K562 (cell line): ENCODE data around the gene APOBEC3A. TPM values are rescaled to one million over a fixed set of nuclear protein-coding genes. Genes with fewer than 3 reads are reported as not detected.

ENCODE experiments used
- ATAC-seq: fragments of 200-7000 bp; cut with Tn5 transposase; 3 replicates; pipeline ENCODE4 v1.9.1; 2020; ENCODE audit warnings: moderate library complexity
- BruUV-seq: library from RNA; stranded (reverse); fragments of 400-500 nt; replicated peaks from 2 replicates; lab custom pipeline; 2021; lab: Mats Ljungman, UMichigan
- CTCF ChIA-PET: fragments of 300-600 bp; formaldehyde crosslinking; extraction: SDS; loops from one replicate; lab custom pipeline; 2021; ENCODE audit warnings: low intra/inter-chr PET ratio; lab: Yijun Ruan, JAX
- POLR2A ChIA-PET: fragments of 300-600, 350-650 bp; sonication (Branson Sonifier 250); formaldehyde crosslinking; extraction: SDS; loops from one replicate; lab custom pipeline; 2021; ENCODE audit warnings: antibody characterized with exemption, inconsistent platforms; lab: Yijun Ruan, JAX
- DNase-seq, 4 experiments: peaks; one replicate each; pipeline versions ENCODE4 v3.0.0 to v3.0.0-alpha.2; 2011 to 2018; ENCODE audit warnings: low spot score in 3 of 4, mixed read lengths in 3 of 4; ENCODE audit errors: extremely low read depth in 1 of 4
- FAIRE-seq: peaks from 2 replicates; lab custom pipeline; 2011; peaks lifted over from hg19 to GRCh38; lab: Jason Lieb, UNC
- H2AFZ ChIP-seq: 2 replicates; pipeline ENCODE4 v1.6.0; 2011; ENCODE audit warnings: low read depth, low read length, control low read depth, inconsistent platforms
- H3K27ac ChIP-seq: fragments of 200-600 bp; 3 replicates; pipeline ENCODE4 v1.8.0; 2011; ENCODE audit warnings: low read depth, mild to moderate bottlenecking, control low read depth, inconsistent platforms, low read length, moderate library complexity, mixed read lengths; ENCODE audit errors: extremely low read depth
- H3K27me3 ChIP-seq, 2 experiments: fragments of 300-600 bp in 1 of 2; 2 replicates in 1 of 2; 3 replicates in 1 of 2; pipeline versions ENCODE4 v1.6.0 to v1.8.0; 2011; ENCODE audit warnings: inconsistent platforms in 2 of 2, low read length in 2 of 2, mild to moderate bottlenecking in 1 of 2, mixed read lengths in 1 of 2, moderate library complexity in 1 of 2; ENCODE audit not compliant: control insufficient read depth in 2 of 2, insufficient read depth in 2 of 2
- H3K36me3 ChIP-seq: fragments of 300-600 bp; 3 replicates; pipeline ENCODE4 v1.8.0; 2011; ENCODE audit warnings: mild to moderate bottlenecking, low read length, inconsistent platforms; ENCODE audit not compliant: control insufficient read depth, insufficient read depth
- H3K4me1 ChIP-seq, 2 experiments: fragments of 200-600 bp in 1 of 2; replicated peaks in 1 of 2; 2 replicates in 1 of 2; 3 replicates in 1 of 2; pipeline versions ENCODE4 v1.5.1 to v1.8.0; 2011; ENCODE audit warnings: inconsistent platforms in 2 of 2, low read length in 2 of 2, mild to moderate bottlenecking in 1 of 2, mixed read lengths in 1 of 2, moderate library complexity in 1 of 2; ENCODE audit not compliant: control insufficient read depth in 2 of 2, insufficient read depth in 2 of 2
- H3K4me2 ChIP-seq: 2 replicates; pipeline ENCODE4 v1.6.1; 2011; ENCODE audit warnings: low read length, control low read depth, inconsistent platforms, mixed read lengths; ENCODE audit not compliant: insufficient read depth
- H3K4me3 ChIP-seq: fragments of 200-600 bp; sonication (generic), shearing (Covaris generic); 2 replicates; pipeline ENCODE4 v1.5.1; 2016; ENCODE audit warnings: control low read depth, inconsistent platforms
- H3K79me2 ChIP-seq: fragments of 200-600 bp; 3 replicates; pipeline ENCODE4 v1.8.0; 2011; ENCODE audit warnings: low read length, inconsistent platforms; ENCODE audit not compliant: control insufficient read depth, insufficient read depth
- H3K9ac ChIP-seq, 2 experiments: 2 replicates each; pipeline versions ENCODE4 v1.6.0 to v1.6.1; 2011; ENCODE audit warnings: low read depth in 2 of 2, low read length in 2 of 2, control low read depth in 1 of 2, inconsistent platforms in 1 of 2, mild to moderate bottlenecking in 1 of 2, mixed read lengths in 1 of 2; ENCODE audit not compliant: insufficient read depth in 1 of 2
- H3K9me1 ChIP-seq: one replicate; pipeline ENCODE4 v1.6.0; 2011; ENCODE audit warnings: inconsistent platforms, mild to moderate bottlenecking, low read length, moderate library complexity; ENCODE audit not compliant: control insufficient read depth, insufficient read depth
- H3K9me3 ChIP-seq: replicated peaks from 2 replicates; pipeline ENCODE4 v1.5.1; 2011; ENCODE audit warnings: low read depth, low read length, inconsistent platforms; ENCODE audit not compliant: control insufficient read depth, insufficient read depth
- H4K20me1 ChIP-seq: replicated peaks from 2 replicates; pipeline ENCODE4 v1.6.1; 2011; ENCODE audit warnings: low read length, inconsistent platforms, mixed read lengths; ENCODE audit not compliant: control insufficient read depth, insufficient read depth
- ELF2 ChIP-seq: fragments of 250-450 bp; sonication (Bioruptor Pico); IDR thresholded peaks from 2 replicates; pipeline ENCODE4 v1.5.0; 2021; ENCODE audit warnings: mild to moderate bottlenecking
- EP300 ChIP-seq: IDR thresholded peaks from 2 replicates; pipeline ENCODE4 v1.6.1; 2012; ENCODE audit warnings: low read length, improper control_type of control experiment
- FOXA1 ChIP-seq: fragments of 450-650 bp; IDR thresholded peaks from 2 replicates; pipeline ENCODE4 v1.6.1; 2016; ENCODE audit warnings: mild to moderate bottlenecking, borderline replicate concordance
- FOXJ2 ChIP-seq: fragments of 200-800 bp; sonication (Bioruptor generic); IDR thresholded peaks from 2 replicates; pipeline ENCODE4 v1.6.1; 2016; ENCODE audit warnings: missing genetic modification characterization, missing compliant biosample characterization
- PYGO2 ChIP-seq: fragments of 450-650 bp; IDR thresholded peaks from 2 replicates; pipeline ENCODE4 v1.6.1; 2016; ENCODE audit warnings: mild to moderate bottlenecking, missing genetic modification characterization, moderate library complexity, missing compliant biosample characterization
- SMC3 ChIP-seq: conservative IDR thresholded peaks from 2 replicates; pipeline ENCODE4 v1.6.1; 2011; ENCODE audit warnings: low read depth, low read length, improper control_type of control experiment; ENCODE audit not compliant: insufficient read depth
- TOE1 ChIP-seq, 2 experiments: fragments of 450-650 bp in 1 of 2; sonication (generic) in 1 of 2; formaldehyde crosslinking in 1 of 2; IDR thresholded peaks; 2 replicates each; pipeline versions ENCODE4 v1.7.1 to v1.8.0; 2016 to 2022; ENCODE audit warnings: borderline replicate concordance in 2 of 2, mild to moderate bottlenecking in 2 of 2, antibody characterized with exemption in 1 of 2, inconsistent platforms in 1 of 2, low read depth in 1 of 2, missing genetic modification reagents in 1 of 2, moderate library complexity in 1 of 2
- WGBS: fragments of 100-300 bp; shearing (Covaris generic); methylation state at CpG from one replicate; pipeline ENCODE4 v1.1.6; 2016; ENCODE audit warnings: low coverage, mixed read lengths; ENCODE audit not compliant: insufficient coverage; ENCODE audit errors: missing lambda C conversion rate; 5-methylcytosine and 5-hydroxymethylcytosine counted together
- in situ Hi-C: fragments of 300-500 bp; cut with MboI; formaldehyde crosslinking; loops from 4 replicates; pipeline ENCODE4 v1.15.0; 2018; ENCODE audit warnings: inconsistent platforms, mixed read lengths
- intact Hi-C: fragments of 100-400 bp; cut with micrococcal nuclease; formaldehyde crosslinking; loops from 2 replicates; pipeline ENCODE4 v1.14.2; 2022
- polyA plus RNA-seq, 8 experiments: library from polyadenylated mRNA; depleted of rRNA in 4 of 8; stranded (reverse) in 5 of 8; unstranded in 3 of 8; fragments of >200 nt; fragmentation: Nextera tagmentation in 2 of 8; fragmentation: Illumina TruSeq in 1 of 8; extraction: Ambion mirVana in 2 of 8; extraction: Trizol in 1 of 8; gene quantifications; 2 replicates each; pipeline versions ENCODE4 v1.2.1 to v1.2.3, GENCODE V29; 2011 to 2014; ENCODE audit warnings: inconsistent platforms in 1 of 8, missing spikeins in 1 of 8
- total RNA-seq, 7 experiments: library from RNA; depleted of rRNA in 6 of 7; stranded (reverse); fragments of >200 nt in 6 of 7; fragmentation: Illumina TruSeq in 2 of 7; extraction: Trizol in 2 of 7; gene quantifications; 2 replicates each; pipeline versions ENCODE4 v1.2.1 to v1.2.3, GENCODE V29; 2011 to 2021; ENCODE audit warnings: low replicate concordance in 1 of 7
- TF ChIP-seq, protein P1 (sequence below): fragments of 150-350 bp; IDR thresholded peaks from 2 replicates; pipeline ENCODE4 v1.6.1; 2014; ENCODE audit warnings: low read depth, mild to moderate bottlenecking, low read length, borderline replicate concordance
- TF ChIP-seq, protein P2 (sequence below), 2 experiments: fragments of 450-650 bp; formaldehyde crosslinking in 1 of 2; IDR thresholded peaks; 2 replicates each; pipeline versions ENCODE4 v1.4.0 to v1.6.1; 2014 to 2020; ENCODE audit warnings: mild to moderate bottlenecking in 2 of 2, borderline replicate concordance in 1 of 2, low read depth in 1 of 2

APOBEC3A gene
- total and polyA plus RNA-seq, 9 of the 15 experiments (the other 6 are each of a cell fraction or from before 2014, with no cell fraction given) = 0.04 TPM; not detected in 8

DNA sequence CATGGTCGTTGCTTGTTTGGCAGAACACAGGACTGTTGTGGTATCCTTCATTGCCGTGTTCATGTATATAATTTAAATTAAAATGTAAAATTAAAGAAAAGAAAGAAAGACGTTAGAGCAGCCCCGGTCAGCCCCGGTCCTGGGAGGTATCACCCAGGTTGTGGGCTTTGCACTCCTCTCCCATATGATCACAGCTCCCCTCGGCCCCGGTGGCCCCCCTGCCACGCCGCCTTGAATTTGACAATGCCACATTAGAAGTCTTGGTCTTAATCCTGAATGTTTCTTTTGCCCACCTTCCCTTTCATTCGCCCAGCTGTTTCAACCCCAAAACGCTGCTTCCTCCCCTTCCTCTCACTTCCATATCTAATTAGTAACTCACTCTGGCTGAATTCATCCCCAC lies 11.4 kb downstream of the APOBEC3A start:
- ATAC-seq (no peak), DNase-seq (no peak), FAIRE-seq (no peak)
- H3K9me1 ChIP-seq = no peaks in the 10 kb centered on the region
- 5% methylated on average over 9 of the region's 11 CpGs for WGBS
- no peak overlapping the region for H3K27ac ChIP-seq
- H4K20me1 ChIP-seq = no peaks in the 10 kb centered on the region
- H2AFZ ChIP-seq = no peak overlapping the region
- POLR2A ChIA-PET = no interaction called here
- peaks cover 0 to 31% of the 10 kb centered on the region in 2 experiments; a peak in 3 of 5 replicates for H3K27me3 ChIP-seq
- H3K4me1 ChIP-seq = peaks cover 10 to 31% of the 10 kb centered on the region in 2 experiments; a peak in 4 of 5 replicates
- no peak overlapping the region for H3K4me2 ChIP-seq
- CTCF ChIA-PET = no interaction called here
- no peak overlapping the region for H3K9ac ChIP-seq
- H3K36me3 ChIP-seq = no peaks in the 10 kb centered on the region
- no peak overlapping the region for H3K4me3 ChIP-seq
- H3K79me2 ChIP-seq = no peaks in the 10 kb centered on the region
- no TSS peak for BruUV-seq
- intact Hi-C loops = no loop called here
- in situ Hi-C loops = no loop called here
- H3K9me3 ChIP-seq = no peaks in the 10 kb centered on the region
- no peak for TF ChIP-seq EP300
- TF ChIP-seq PYGO2 = no peak
- no peak for TF ChIP-seq FOXA1
- TF ChIP-seq TOE1 (IDR thresholded peaks at IDR 0.05; ENCODE audit: borderline replicate concordance) = no peak
- TF ChIP-seq TOE1 (CRISPR knock-in tag; IDR thresholded peaks at IDR 0.05; ENCODE audit: borderline replicate concordance, low read depth) = no peak
- TF ChIP-seq FOXJ2 (tag) = no peak
- TF ChIP-seq ELF2 (CRISPR knock-in tag) = no peak
- TF ChIP-seq, protein P1, sequence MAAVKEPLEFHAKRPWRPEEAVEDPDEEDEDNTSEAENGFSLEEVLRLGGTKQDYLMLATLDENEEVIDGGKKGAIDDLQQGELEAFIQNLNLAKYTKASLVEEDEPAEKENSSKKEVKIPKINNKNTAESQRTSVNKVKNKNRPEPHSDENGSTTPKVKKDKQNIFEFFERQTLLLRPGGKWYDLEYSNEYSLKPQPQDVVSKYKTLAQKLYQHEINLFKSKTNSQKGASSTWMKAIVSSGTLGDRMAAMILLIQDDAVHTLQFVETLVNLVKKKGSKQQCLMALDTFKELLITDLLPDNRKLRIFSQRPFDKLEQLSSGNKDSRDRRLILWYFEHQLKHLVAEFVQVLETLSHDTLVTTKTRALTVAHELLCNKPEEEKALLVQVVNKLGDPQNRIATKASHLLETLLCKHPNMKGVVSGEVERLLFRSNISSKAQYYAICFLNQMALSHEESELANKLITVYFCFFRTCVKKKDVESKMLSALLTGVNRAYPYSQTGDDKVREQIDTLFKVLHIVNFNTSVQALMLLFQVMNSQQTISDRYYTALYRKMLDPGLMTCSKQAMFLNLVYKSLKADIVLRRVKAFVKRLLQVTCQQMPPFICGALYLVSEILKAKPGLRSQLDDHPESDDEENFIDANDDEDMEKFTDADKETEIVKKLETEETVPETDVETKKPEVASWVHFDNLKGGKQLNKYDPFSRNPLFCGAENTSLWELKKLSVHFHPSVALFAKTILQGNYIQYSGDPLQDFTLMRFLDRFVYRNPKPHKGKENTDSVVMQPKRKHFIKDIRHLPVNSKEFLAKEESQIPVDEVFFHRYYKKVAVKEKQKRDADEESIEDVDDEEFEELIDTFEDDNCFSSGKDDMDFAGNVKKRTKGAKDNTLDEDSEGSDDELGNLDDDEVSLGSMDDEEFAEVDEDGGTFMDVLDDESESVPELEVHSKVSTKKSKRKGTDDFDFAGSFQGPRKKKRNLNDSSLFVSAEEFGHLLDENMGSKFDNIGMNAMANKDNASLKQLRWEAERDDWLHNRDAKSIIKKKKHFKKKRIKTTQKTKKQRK = no peak
- TF ChIP-seq, protein P2, sequence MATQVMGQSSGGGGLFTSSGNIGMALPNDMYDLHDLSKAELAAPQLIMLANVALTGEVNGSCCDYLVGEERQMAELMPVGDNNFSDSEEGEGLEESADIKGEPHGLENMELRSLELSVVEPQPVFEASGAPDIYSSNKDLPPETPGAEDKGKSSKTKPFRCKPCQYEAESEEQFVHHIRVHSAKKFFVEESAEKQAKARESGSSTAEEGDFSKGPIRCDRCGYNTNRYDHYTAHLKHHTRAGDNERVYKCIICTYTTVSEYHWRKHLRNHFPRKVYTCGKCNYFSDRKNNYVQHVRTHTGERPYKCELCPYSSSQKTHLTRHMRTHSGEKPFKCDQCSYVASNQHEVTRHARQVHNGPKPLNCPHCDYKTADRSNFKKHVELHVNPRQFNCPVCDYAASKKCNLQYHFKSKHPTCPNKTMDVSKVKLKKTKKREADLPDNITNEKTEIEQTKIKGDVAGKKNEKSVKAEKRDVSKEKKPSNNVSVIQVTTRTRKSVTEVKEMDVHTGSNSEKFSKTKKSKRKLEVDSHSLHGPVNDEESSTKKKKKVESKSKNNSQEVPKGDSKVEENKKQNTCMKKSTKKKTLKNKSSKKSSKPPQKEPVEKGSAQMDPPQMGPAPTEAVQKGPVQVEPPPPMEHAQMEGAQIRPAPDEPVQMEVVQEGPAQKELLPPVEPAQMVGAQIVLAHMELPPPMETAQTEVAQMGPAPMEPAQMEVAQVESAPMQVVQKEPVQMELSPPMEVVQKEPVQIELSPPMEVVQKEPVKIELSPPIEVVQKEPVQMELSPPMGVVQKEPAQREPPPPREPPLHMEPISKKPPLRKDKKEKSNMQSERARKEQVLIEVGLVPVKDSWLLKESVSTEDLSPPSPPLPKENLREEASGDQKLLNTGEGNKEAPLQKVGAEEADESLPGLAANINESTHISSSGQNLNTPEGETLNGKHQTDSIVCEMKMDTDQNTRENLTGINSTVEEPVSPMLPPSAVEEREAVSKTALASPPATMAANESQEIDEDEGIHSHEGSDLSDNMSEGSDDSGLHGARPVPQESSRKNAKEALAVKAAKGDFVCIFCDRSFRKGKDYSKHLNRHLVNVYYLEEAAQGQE (IDR thresholded peaks at IDR 0.05; ENCODE audit: borderline replicate concordance) = no peak
- TF ChIP-seq, protein P2 (CRISPR knock-in tag; IDR thresholded peaks at IDR 0.05; ENCODE audit: low read depth) = no peak
- no peak for TF ChIP-seq SMC3
